ENCODE results near the gene EPHB6. TPM values are rescaled to one million over a fixed set of nuclear protein-coding genes. Genes with fewer than 3 reads are reported as not detected.
A peak's percentile ranks its signal among the peaks of the same experiment; 100 is the strongest.

Gene EPHB6
- total RNA-seq, 2 donors from 2014 or later: 37.1 to 84.0 TPM

DNA sequence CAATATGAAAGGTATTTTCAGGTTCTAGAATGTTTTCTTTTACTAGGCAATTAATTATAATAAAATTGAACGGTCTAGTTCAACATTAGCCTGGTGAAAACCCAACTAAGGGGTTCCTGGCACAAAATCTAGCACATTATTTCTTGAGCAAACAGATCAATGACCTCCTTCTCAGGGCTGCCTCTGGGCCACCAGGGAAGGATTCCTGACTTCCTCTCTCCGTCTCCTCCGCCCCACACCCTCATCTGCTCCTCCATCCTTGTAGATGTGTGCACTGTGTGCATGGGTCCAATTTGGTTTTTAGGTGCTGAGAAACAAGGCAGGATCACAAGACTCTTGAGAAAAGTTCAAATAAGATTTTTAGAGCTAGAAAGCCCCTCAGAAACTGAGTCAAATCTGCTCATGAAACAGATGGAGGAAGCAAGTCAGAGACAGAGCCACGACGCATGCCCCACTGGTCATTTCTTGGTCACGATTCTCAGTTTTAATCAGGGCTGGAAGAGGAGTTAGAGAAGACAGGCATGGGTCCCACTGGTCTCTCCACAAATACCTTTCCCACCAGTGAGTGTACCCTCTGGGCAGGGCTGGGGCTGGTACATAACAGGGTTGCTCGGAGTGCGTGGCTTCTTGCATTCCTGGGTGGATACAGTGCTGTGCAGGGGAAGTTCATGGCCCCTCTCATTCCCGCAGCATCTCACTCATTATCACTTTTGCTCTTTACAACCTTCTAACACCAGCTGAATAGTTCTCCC is 26.9 kb downstream of the EPHB6 start:
- ATAC-seq: peak; percentile 28
- H3K4me1 ChIP-seq: peaks cover 14% of the 10 kb centered on the region
- no peaks in the 10 kb centered on the region for H3K27me3 ChIP-seq
- no peak for DNase-seq
- no peak overlapping the region for H3K4me3 ChIP-seq
- TF ChIP-seq, protein P1, sequence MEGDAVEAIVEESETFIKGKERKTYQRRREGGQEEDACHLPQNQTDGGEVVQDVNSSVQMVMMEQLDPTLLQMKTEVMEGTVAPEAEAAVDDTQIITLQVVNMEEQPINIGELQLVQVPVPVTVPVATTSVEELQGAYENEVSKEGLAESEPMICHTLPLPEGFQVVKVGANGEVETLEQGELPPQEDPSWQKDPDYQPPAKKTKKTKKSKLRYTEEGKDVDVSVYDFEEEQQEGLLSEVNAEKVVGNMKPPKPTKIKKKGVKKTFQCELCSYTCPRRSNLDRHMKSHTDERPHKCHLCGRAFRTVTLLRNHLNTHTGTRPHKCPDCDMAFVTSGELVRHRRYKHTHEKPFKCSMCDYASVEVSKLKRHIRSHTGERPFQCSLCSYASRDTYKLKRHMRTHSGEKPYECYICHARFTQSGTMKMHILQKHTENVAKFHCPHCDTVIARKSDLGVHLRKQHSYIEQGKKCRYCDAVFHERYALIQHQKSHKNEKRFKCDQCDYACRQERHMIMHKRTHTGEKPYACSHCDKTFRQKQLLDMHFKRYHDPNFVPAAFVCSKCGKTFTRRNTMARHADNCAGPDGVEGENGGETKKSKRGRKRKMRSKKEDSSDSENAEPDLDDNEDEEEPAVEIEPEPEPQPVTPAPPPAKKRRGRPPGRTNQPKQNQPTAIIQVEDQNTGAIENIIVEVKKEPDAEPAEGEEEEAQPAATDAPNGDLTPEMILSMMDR (IDR thresholded peaks at IDR 0.05): no peak
- peak in 2 of 3 donors; percentile 21 to 42 for TF ChIP-seq POLR2A (IDR thresholded peaks at IDR 0.05)
- intact Hi-C loops (cut with DNase I): no loop called here
- peak overlapping the region in 3 of 4 donors; percentile 73 to 79 (median 78) for H3K27ac ChIP-seq
- H3K9me3 ChIP-seq: no peaks in the 10 kb centered on the region
- 48 to 58% methylated on average over 9 of the region's 9 CpGs for WGBS, 2 donors
- peaks cover 0 to 1% of the 10 kb centered on the region in 2 donors for H3K36me3 ChIP-seq (replicated peaks in 1 of 2; ENCODE audit: insufficient read depth in 1 of 2, low read depth in 2 of 2)

DNA sequence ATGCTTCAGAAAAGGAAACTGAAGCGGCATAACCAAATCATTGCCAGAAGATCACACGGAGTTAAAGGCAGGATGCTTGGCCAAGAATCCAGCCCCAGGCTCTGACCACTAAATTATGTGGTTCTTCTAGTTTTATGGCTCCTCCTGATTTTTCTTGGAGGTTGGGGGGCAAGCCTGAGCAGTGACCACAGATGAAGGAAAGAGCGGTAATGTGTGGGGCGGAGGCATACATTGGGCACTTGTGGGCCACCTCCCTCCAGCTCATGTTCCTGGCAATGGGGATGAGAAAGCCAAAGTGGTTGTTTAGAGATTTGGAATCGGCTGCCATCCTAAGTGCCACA is 27.4 kb downstream of the EPHB6 start:
- H3K9me3 ChIP-seq: no peaks in the 10 kb centered on the region
- TF ChIP-seq, protein P1 (IDR thresholded peaks at IDR 0.05): no peak
- no peak for TF ChIP-seq POLR2A (IDR thresholded peaks at IDR 0.05)
- 40 to 58% methylated on average over 5 of the region's 5 CpGs for WGBS, 2 donors
- DNase-seq: no peak
- no peak overlapping the region for H3K4me3 ChIP-seq
- no peak for ATAC-seq
- peaks cover 14% of the 10 kb centered on the region for H3K4me1 ChIP-seq
- no peaks in the 10 kb centered on the region for H3K36me3 ChIP-seq (replicated peaks in 1 of 2; ENCODE audit: insufficient read depth in 1 of 2, low read depth in 2 of 2)
- H3K27ac ChIP-seq: peak overlapping the region in 3 of 4 donors; percentile 73 to 79 (median 78)
- intact Hi-C loops (cut with DNase I): no loop called here
- no peaks in the 10 kb centered on the region for H3K27me3 ChIP-seq

DNA sequence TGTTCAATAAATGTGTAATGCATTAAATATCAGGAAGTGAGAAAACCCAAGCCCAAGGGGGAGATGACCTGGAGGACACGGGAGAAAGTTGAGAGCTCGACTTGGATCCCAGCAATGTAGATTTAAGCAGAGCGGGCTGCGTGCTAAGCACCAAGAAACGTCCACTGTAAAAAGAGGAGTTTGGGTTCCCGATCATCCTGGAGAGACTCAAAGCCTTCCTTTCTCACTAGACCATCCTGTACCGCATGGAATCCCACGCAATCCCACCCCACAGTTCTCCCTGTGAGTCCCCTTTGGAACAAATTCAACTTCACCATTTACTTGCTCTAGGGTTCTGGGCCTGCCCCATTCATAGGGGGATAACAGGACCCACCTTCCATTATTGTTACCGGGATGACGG is 28.3 kb downstream of the EPHB6 start:
- Histone ChIP-seq H3K4me1 (peaks cover 9% of the 10 kb centered on the region), H3K36me3 (replicated peaks in 1 of 2; ENCODE audit: insufficient read depth in 1 of 2, low read depth in 2 of 2) (no peaks in the 10 kb centered on the region), H3K27ac (peak overlapping the region in 3 of 4 donors; percentile 73 to 79 (median 78)), H3K4me3 (peak overlapping the region in 1 of 2 donors; percentile 14), H3K27me3 (no peaks in the 10 kb centered on the region), H3K9me3 (no peaks in the 10 kb centered on the region)
- 50 to 53% methylated on average over 10 of the region's 10 CpGs for WGBS, 2 donors
- intact Hi-C loops (cut with DNase I): no loop called here
- DNase-seq (no peak), ATAC-seq (no peak)
- TF ChIP-seq POLR2A (IDR thresholded peaks at IDR 0.05): no peak
- TF ChIP-seq, protein P1 (IDR thresholded peaks at IDR 0.05): no peak

DNA sequence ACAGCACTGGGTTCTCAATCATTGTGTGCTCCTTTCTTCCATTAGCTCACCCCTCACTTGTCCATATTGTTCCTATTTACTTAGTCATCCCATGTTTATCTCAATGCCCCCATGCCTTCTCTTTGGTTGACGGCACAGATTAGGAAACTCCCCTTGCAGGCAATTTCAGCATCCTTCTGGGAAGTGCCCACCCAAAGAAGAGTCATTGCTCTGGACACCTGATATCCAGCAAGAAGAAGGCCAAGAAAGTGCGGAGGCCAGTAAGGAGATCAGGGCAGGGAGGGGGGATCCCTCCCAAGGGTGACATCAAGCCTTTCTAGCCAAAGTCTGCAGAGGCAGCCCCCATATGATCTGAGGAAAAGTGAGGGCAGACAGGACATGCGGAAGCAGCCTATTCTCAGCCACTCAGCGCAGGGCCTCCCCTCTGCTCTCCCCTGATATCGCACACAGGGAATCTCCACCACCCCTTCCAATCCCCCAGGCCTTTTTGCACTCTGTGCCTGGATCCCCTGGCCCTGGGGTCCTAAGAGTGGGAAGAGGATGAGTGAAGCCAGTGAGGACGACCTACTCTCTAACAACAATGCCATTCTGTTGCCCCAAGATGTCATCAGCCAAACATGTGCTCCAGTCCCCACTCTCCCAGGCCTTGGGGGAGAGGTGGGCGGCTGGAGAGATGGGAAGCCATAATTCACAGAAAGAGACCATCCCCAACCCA is 28.9 kb downstream of the EPHB6 start:
- Histone ChIP-seq H3K4me1 (peaks cover 9% of the 10 kb centered on the region), H3K4me3 (peak overlapping the region in 1 of 2 donors; percentile 14), H3K27me3 (no peaks in the 10 kb centered on the region), H3K9me3 (no peaks in the 10 kb centered on the region), H3K36me3 (replicated peaks in 1 of 2; ENCODE audit: insufficient read depth in 1 of 2, low read depth in 2 of 2) (no peaks in the 10 kb centered on the region), H3K27ac (peak overlapping the region in 3 of 4 donors; percentile 73 to 79 (median 78))
- DNase-seq: no peak
- WGBS, 2 donors: 60 to 62% methylated on average over 7 of the region's 7 CpGs
- ATAC-seq: no peak
- TF ChIP-seq POLR2A (IDR thresholded peaks at IDR 0.05): no peak
- TF ChIP-seq, protein P1 (IDR thresholded peaks at IDR 0.05): no peak
- intact Hi-C loops (cut with DNase I): no loop called here
